SH-SY5Y (cell line): ENCODE results near the gene WDFY3.

Source experiments
- GATA2 ChIP-seq: IDR thresholded peaks from 2 replicates; pipeline ENCODE4 v1.6.1; 2011; ENCODE audit warnings: mild to moderate bottlenecking, low read depth, low read length
- GATA3 ChIP-seq: IDR thresholded peaks from 2 replicates; pipeline ENCODE4 v1.6.1; 2011; ENCODE audit warnings: low read depth, mild to moderate bottlenecking, low read length, moderate library complexity

- TF ChIP-seq GATA2 (no peak), GATA3 (no peak)
These were observed 343.5 kb downstream of the WDFY3 start for GRCh38 chr4:84622959-84623358.
